HL-60/S4 (cell line): ENCODE results near the gene VPS13C.

Source experiments
- in situ Hi-C: fragments of 300-500 bp; cut with MboI; formaldehyde crosslinking; loops from 2 replicates; pipeline ENCODE4 v1.14.3; 2022; ENCODE audit warnings: low sequenced_read_pairs

The VPS13C gene

GRCh38 chr15:62060113-62060895 lies at the start of gene VPS13C:
VPS13C (minus strand) TSS chr15:62060447; CDS start chr15:62060374, 73 bp downstream.
- in situ Hi-C loops = loop anchor here (25.0 kb wide), 1 partner anchor 173 kb away; no protein-coding TSS in a partner anchor

GRCh38 chr15:62109437-62109836 lies 49.2 kb upstream of the VPS13C start:
- in situ Hi-C loops = no loop called here

- in situ Hi-C loops = no loop called here
Measured at GRCh38 chr15:62108411-62108810, 48.2 kb upstream of the VPS13C start.

- in situ Hi-C loops = no loop called here
Measured at GRCh38 chr15:62107571-62108121, 47.4 kb upstream of the VPS13C start.

GRCh38 chr15:62106096-62106495 lies 45.8 kb upstream of the VPS13C start:
- in situ Hi-C loops = no loop called here

- in situ Hi-C loops = no loop called here
Measured at GRCh38 chr15:62105266-62105665, 45.0 kb upstream of the VPS13C start.

GRCh38 chr15:62104846-62105245 lies 44.6 kb upstream of the VPS13C start:
- in situ Hi-C loops = no loop called here

GRCh38 chr15:62104401-62104800 lies 44.2 kb upstream of the VPS13C start:
- in situ Hi-C loops = no loop called here

GRCh38 chr15:62103431-62103830 lies 43.2 kb upstream of the VPS13C start:
- in situ Hi-C loops = no loop called here

- in situ Hi-C loops = no loop called here
Measured at GRCh38 chr15:62099094-62099601, 38.9 kb upstream of the VPS13C start.

GRCh38 chr15:62094388-62094787 lies 34.1 kb upstream of the VPS13C start:
- in situ Hi-C loops = no loop called here

- in situ Hi-C loops = no loop called here
Measured at GRCh38 chr15:62093809-62094208, 33.6 kb upstream of the VPS13C start.

- in situ Hi-C loops = no loop called here
Measured at GRCh38 chr15:62090988-62091387, 30.7 kb upstream of the VPS13C start.

- in situ Hi-C loops = no loop called here
Measured at GRCh38 chr15:62089616-62090015, 29.4 kb upstream of the VPS13C start.

GRCh38 chr15:62088353-62088693 lies 28.1 kb upstream of the VPS13C start:
- in situ Hi-C loops = no loop called here

- in situ Hi-C loops = no loop called here
Measured at GRCh38 chr15:62087671-62088352, 27.6 kb upstream of the VPS13C start.

- in situ Hi-C loops = no loop called here
Measured at GRCh38 chr15:62085740-62086139, 25.5 kb upstream of the VPS13C start.

GRCh38 chr15:62083194-62084154 lies 23.2 kb upstream of the VPS13C start:
- in situ Hi-C loops = no loop called here

- in situ Hi-C loops = no loop called here
Measured at GRCh38 chr15:62079594-62079993, 19.3 kb upstream of the VPS13C start.

GRCh38 chr15:62075595-62076277 lies 15.5 kb upstream of the VPS13C start:
- in situ Hi-C loops = no loop called here
